ENCODE measurements around the gene UCKL1.

GRCh38 chr20:63977739-63978276, 21.6 kb upstream of the UCKL1 start:
- TF ChIP-seq, protein P1, sequence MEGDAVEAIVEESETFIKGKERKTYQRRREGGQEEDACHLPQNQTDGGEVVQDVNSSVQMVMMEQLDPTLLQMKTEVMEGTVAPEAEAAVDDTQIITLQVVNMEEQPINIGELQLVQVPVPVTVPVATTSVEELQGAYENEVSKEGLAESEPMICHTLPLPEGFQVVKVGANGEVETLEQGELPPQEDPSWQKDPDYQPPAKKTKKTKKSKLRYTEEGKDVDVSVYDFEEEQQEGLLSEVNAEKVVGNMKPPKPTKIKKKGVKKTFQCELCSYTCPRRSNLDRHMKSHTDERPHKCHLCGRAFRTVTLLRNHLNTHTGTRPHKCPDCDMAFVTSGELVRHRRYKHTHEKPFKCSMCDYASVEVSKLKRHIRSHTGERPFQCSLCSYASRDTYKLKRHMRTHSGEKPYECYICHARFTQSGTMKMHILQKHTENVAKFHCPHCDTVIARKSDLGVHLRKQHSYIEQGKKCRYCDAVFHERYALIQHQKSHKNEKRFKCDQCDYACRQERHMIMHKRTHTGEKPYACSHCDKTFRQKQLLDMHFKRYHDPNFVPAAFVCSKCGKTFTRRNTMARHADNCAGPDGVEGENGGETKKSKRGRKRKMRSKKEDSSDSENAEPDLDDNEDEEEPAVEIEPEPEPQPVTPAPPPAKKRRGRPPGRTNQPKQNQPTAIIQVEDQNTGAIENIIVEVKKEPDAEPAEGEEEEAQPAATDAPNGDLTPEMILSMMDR (IDR thresholded peaks at IDR 0.05; ENCODE audit: low read length), result no peak
- no peak for TF ChIP-seq EZH2 (optimal IDR thresholded peaks at IDR 0.05; ENCODE audit: low read depth, low read length)
